BLaER1 (cell line): ENCODE results near the gene PRELID1.
A peak's percentile ranks its signal among the peaks of the same experiment; 100 is the strongest.

Experiments
- H3K27ac ChIP-seq: shearing (Covaris generic); formaldehyde crosslinking; 2 replicates; pipeline ENCODE4 v1.8.1; 2022
- H3K27me3 ChIP-seq: shearing (Covaris generic); formaldehyde crosslinking; 2 replicates; pipeline ENCODE4 v1.8.1; 2022
- H3K36me3 ChIP-seq: shearing (Covaris generic); formaldehyde crosslinking; 2 replicates; pipeline ENCODE4 v1.8.1; 2022
- H3K4me1 ChIP-seq: shearing (Covaris generic); formaldehyde crosslinking; 2 replicates; pipeline ENCODE4 v1.8.1; 2022
- H3K4me2 ChIP-seq: shearing (Covaris generic); formaldehyde crosslinking; 2 replicates; pipeline ENCODE4 v1.8.1; 2022
- H3K4me3 ChIP-seq: shearing (Covaris generic); formaldehyde crosslinking; 2 replicates; pipeline ENCODE4 v1.8.1; 2022
- H3K9ac ChIP-seq: shearing (Covaris generic); formaldehyde crosslinking; 2 replicates; pipeline ENCODE4 v1.8.1; 2022
- H3K9me3 ChIP-seq: shearing (Covaris generic); formaldehyde crosslinking; 2 replicates; pipeline ENCODE4 v1.8.1; 2022
- H4K20me1 ChIP-seq: shearing (Covaris generic); formaldehyde crosslinking; 2 replicates; pipeline ENCODE4 v1.8.1; 2022
- Cebpa-rat ChIP-seq: shearing (Covaris generic); IDR thresholded peaks from 2 replicates; pipeline ENCODE4 v1.8.1; 2022

Gene PRELID1

GRCh38 chr5:177327539-177328522, 24.2 kb downstream of the PRELID1 start:
- Histone ChIP-seq H4K20me1 (no peaks in the 10 kb centered on the region; the same call in 1 of the 2 replicates), H3K36me3 (peaks cover 35% of the 10 kb centered on the region), H3K4me3 (no peak overlapping the region), H3K4me1 (peaks cover 88% of the 10 kb centered on the region), H3K4me2 (peak overlapping the region; percentile 96), H3K27me3 (no peaks in the 10 kb centered on the region), H3K9ac (peak overlapping the region; percentile 47; the same call in 1 of the 2 replicates), H3K9me3 (no peaks in the 10 kb centered on the region), H3K27ac (peak overlapping the region; percentile 50)
- TF ChIP-seq Cebpa-rat, result no peak

DNA sequence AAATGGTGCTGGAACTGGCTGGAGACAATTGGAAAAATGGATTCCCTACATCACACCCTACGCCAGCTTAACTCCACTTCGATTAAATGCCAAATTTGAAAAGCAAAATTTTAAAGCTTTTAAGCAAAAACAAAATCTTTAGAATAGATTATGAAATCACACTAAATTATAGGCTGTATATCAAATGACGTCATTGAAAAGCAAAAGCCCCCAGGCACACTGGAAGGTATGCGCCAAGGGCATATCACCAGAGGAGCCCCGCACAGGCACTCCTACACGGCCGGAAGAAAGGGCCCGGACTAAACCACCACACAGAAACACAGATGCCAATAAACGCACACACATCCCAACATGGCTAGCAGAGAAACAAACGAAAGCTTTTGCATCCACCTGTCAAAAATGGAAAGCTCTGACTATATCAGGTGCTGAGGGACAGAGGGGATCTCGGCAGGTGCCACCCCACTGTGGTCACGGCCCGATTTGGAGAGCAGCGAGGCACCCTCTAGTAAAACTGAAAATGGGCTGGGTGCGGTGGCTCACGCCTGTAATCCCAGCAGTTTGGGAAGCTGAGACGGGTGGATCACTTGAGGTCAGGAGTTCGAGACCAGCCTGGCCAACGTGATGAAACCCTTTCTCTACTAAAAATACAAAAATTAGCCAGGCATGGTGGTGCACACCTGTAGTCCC, 25.1 kb downstream of the PRELID1 start:
- Histone ChIP-seq H4K20me1 (no peaks in the 10 kb centered on the region; the same call in 1 of the 2 replicates), H3K27me3 (no peaks in the 10 kb centered on the region), H3K4me2 (peak overlapping the region; percentile 96), H3K4me3 (no peak overlapping the region), H3K9ac (no peak overlapping the region), H3K27ac (peak overlapping the region; percentile 50), H3K9me3 (no peaks in the 10 kb centered on the region), H3K4me1 (peaks cover 93% of the 10 kb centered on the region), H3K36me3 (peaks cover 41% of the 10 kb centered on the region)
- no peak for TF ChIP-seq Cebpa-rat

GRCh38 chr5:177329883-177330282, 26.3 kb downstream of the PRELID1 start:
- Histone ChIP-seq H3K9ac (peak overlapping the region; percentile 80; the same call in 1 of the 2 replicates), H3K9me3 (no peaks in the 10 kb centered on the region), H3K4me2 (peak overlapping the region; percentile 96), H3K27ac (peak overlapping the region; percentile 96), H3K36me3 (peaks cover 41% of the 10 kb centered on the region), H3K4me3 (no peak overlapping the region), H3K4me1 (peaks cover 93% of the 10 kb centered on the region), H3K27me3 (no peaks in the 10 kb centered on the region), H4K20me1 (no peaks in the 10 kb centered on the region; the same call in 1 of the 2 replicates)
- TF ChIP-seq Cebpa-rat, result no peak

GRCh38 chr5:177330991-177331842, 27.6 kb downstream of the PRELID1 start:
- peak overlapping the region; percentile 96 for H3K4me2 ChIP-seq
- no peak for TF ChIP-seq Cebpa-rat

DNA sequence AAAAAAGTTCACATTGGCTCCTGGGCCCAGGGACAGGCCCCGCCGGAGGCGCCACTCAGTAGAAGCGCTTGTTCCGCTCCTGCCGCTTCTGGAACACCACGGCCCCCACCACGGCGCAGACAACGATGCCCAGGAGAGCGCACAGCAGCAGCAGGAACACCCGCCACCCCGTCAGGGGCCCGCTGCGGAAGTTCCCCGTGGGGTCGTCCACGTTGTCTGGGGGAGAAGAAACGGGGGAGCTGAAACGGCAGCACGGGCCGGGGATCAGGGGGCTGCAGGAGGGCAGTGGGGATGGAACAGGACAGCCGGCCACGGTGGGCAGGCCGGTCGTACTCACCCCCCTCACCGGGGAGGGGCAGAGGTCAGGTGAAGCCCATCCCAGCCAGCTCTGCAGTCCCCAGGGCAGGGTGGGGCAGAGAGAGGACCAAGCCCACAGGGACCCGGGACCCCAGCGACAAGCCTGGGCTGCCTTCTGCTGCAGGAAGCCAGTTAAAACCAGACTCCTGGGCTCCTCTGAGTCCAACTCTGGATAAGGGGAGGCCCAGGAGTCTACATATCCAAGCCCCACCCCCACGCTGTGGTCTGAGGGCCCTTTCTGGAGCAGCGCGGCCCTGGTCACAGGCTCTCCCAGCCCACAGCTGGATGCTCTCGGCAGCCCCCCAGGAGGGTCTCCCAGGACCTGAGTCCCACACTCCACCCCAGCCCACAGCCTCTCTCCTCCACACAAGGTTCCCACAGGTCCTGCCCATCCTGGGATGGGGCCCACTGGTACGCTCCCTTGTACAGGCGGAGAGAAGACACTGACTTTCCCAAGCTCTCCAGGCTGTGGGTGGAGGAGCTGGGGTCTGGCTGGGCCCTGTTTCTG, 28.7 kb downstream of the PRELID1 start:
- Histone ChIP-seq H3K4me3 (peak overlapping the region; percentile 58), H3K9me3 (no peaks in the 10 kb centered on the region), H3K27ac (peak overlapping the region; percentile 96), H3K9ac (peak overlapping the region; percentile 80), H3K36me3 (peaks cover 53% of the 10 kb centered on the region), H3K27me3 (no peaks in the 10 kb centered on the region), H4K20me1 (peaks cover 7% of the 10 kb centered on the region; the same call in 1 of the 2 replicates), H3K4me1 (peaks cover 100% of the 10 kb centered on the region), H3K4me2 (peak overlapping the region; percentile 96)
- no peak for TF ChIP-seq Cebpa-rat

More at GRCh38 chr5:177330991-177331842, 27.6 kb downstream of the PRELID1 start:
- peak overlapping the region; percentile 80 for H3K9ac ChIP-seq
- H3K4me3 ChIP-seq, result peak overlapping the region; percentile 58
- peaks cover 5% of the 10 kb centered on the region; the same call in 1 of the 2 replicates for H4K20me1 ChIP-seq
- no peaks in the 10 kb centered on the region for H3K9me3 ChIP-seq
- peaks cover 93% of the 10 kb centered on the region for H3K4me1 ChIP-seq
- H3K27me3 ChIP-seq, result no peaks in the 10 kb centered on the region
- peaks cover 42% of the 10 kb centered on the region for H3K36me3 ChIP-seq
- H3K27ac ChIP-seq, result peak overlapping the region; percentile 96

GRCh38 chr5:177332896-177333260, 29.3 kb downstream of the PRELID1 start:
- Histone ChIP-seq H3K9ac (peak overlapping the region; percentile 80), H3K27me3 (no peaks in the 10 kb centered on the region), H3K36me3 (peaks cover 59% of the 10 kb centered on the region), H3K27ac (peak overlapping the region; percentile 96), H3K4me3 (peak overlapping the region; percentile 58), H4K20me1 (peaks cover 13% of the 10 kb centered on the region), H3K4me2 (peak overlapping the region; percentile 96), H3K4me1 (peaks cover 100% of the 10 kb centered on the region), H3K9me3 (no peaks in the 10 kb centered on the region)
- no peak for TF ChIP-seq Cebpa-rat

GRCh38 chr5:177333420-177334154, 30.0 kb downstream of the PRELID1 start:
- Histone ChIP-seq H3K27ac (peak overlapping the region; percentile 96), H3K9me3 (no peaks in the 10 kb centered on the region), H3K4me2 (peak overlapping the region; percentile 96), H3K27me3 (no peaks in the 10 kb centered on the region), H3K9ac (peak overlapping the region; percentile 80), H4K20me1 (peaks cover 20% of the 10 kb centered on the region), H3K4me3 (peak overlapping the region; percentile 58), H3K36me3 (peaks cover 63% of the 10 kb centered on the region), H3K4me1 (peaks cover 100% of the 10 kb centered on the region)
- TF ChIP-seq Cebpa-rat, result no peak

DNA sequence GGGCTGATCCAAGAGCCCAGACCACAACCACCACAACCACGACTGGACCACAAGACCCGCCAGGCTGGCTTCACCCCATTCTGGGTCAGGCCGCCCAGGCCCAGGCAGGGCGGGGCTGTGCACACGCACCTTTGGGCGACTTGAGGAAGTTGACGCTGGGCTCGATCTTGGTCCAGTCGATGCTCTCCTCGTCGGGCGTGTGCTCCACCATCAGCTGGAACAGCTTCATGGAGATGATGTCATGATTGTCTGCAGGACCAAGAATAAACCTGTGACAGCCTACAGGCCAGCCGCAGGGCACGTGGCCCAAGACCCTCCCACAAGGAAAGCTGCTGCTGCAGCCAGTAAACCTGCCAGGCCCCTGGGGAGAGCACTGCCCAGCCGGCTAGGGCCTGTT, 30.6 kb downstream of the PRELID1 start:
- H3K36me3 ChIP-seq, result peaks cover 63% of the 10 kb centered on the region
- no peak for TF ChIP-seq Cebpa-rat
- no peaks in the 10 kb centered on the region for H3K9me3 ChIP-seq
- peak overlapping the region; percentile 96 for H3K27ac ChIP-seq
- H3K4me2 ChIP-seq, result peak overlapping the region; percentile 96
- H4K20me1 ChIP-seq, result peaks cover 26% of the 10 kb centered on the region
- H3K27me3 ChIP-seq, result no peaks in the 10 kb centered on the region
- peak overlapping the region; percentile 80 for H3K9ac ChIP-seq
- H3K4me1 ChIP-seq, result peaks cover 100% of the 10 kb centered on the region
- peak overlapping the region; percentile 58 for H3K4me3 ChIP-seq
